Neuron (in vitro differentiated cells): Measurements from ENCODE around the gene NOBOX.
"Not testable (repeated sequence)": the region's sequence is repeated elsewhere in the genome, so short reads cannot be mapped to it uniquely, and the experiment has no call there.

Experiments
- H2AFZ ChIP-seq: one replicate; pipeline ENCODE4 v1.6.1; 2013; ENCODE audit warnings: low read depth, mild to moderate bottlenecking, inconsistent platforms, low read length, moderate library complexity
- H3K27me3 ChIP-seq: one replicate; pipeline ENCODE4 v1.6.1; 2013; ENCODE audit warnings: low read length; ENCODE audit not compliant: insufficient read depth
- H3K36me3 ChIP-seq: one replicate; pipeline ENCODE4 v1.6.1; 2013; ENCODE audit warnings: low read length; ENCODE audit not compliant: insufficient read depth
- H3K4me1 ChIP-seq: one replicate; pipeline ENCODE4 v1.6.1; 2013; ENCODE audit warnings: low read length; ENCODE audit not compliant: insufficient read depth
- H3K4me3 ChIP-seq: 2 replicates; pipeline ENCODE4 v1.5.1; 2013; ENCODE audit warnings: mild to moderate bottlenecking, low read length, moderate library complexity
- H3K9me3 ChIP-seq: one replicate; pipeline ENCODE4 v1.6.1; 2013; ENCODE audit warnings: low read length

The NOBOX gene

GRCh38 chr7:144384555-144385245, 18.8 kb downstream of the NOBOX start:
- no peaks in the 10 kb centered on the region for H3K9me3 ChIP-seq
- no peak overlapping the region for H3K4me3 ChIP-seq

GRCh38 chr7:144384071-144384470, 19.4 kb downstream of the NOBOX start:
- no peaks in the 10 kb centered on the region for H3K36me3 ChIP-seq
- H3K9me3 ChIP-seq, result no peaks in the 10 kb centered on the region
- H3K27me3 ChIP-seq, result no peaks in the 10 kb centered on the region
- no peak overlapping the region for H2AFZ ChIP-seq
- no peak overlapping the region for H3K4me3 ChIP-seq
- H3K4me1 ChIP-seq, result no peaks in the 10 kb centered on the region

More at GRCh38 chr7:144384555-144385245, 18.8 kb downstream of the NOBOX start:
- Histone ChIP-seq H3K27me3 (no peaks in the 10 kb centered on the region), H3K36me3 (no peaks in the 10 kb centered on the region), H3K4me1 (no peaks in the 10 kb centered on the region), H2AFZ (no peak overlapping the region)

- Histone ChIP-seq H3K4me1 (no peaks in the 10 kb centered on the region), H2AFZ (no peak overlapping the region), H3K9me3 (no peaks in the 10 kb centered on the region), H3K36me3 (no peaks in the 10 kb centered on the region), H3K4me3 (no peak overlapping the region), H3K27me3 (no peaks in the 10 kb centered on the region)
Observed at GRCh38 chr7:144379776-144380384, 23.6 kb downstream of the NOBOX start.

GRCh38 chr7:144378651-144379050, 24.8 kb downstream of the NOBOX start:
- no peak overlapping the region for H2AFZ ChIP-seq
- no peak overlapping the region for H3K4me3 ChIP-seq
- H3K9me3 ChIP-seq, result no peaks in the 10 kb centered on the region
- H3K36me3 ChIP-seq, result no peaks in the 10 kb centered on the region
- H3K4me1 ChIP-seq, result no peaks in the 10 kb centered on the region
- H3K27me3 ChIP-seq, result no peaks in the 10 kb centered on the region

GRCh38 chr7:144369221-144369620, 34.3 kb downstream of the NOBOX start:
- not testable (repeated sequence) for H3K4me3 ChIP-seq, H3K36me3 ChIP-seq

GRCh38 chr7:144367250-144367649, 36.2 kb downstream of the NOBOX start:
- not testable (repeated sequence) for H3K4me3 ChIP-seq, H3K9me3 ChIP-seq, H3K27me3 ChIP-seq, H3K36me3 ChIP-seq, H2AFZ ChIP-seq, H3K4me1 ChIP-seq

More at GRCh38 chr7:144369221-144369620, 34.3 kb downstream of the NOBOX start:
- H3K27me3 ChIP-seq, H3K9me3 ChIP-seq, H3K4me1 ChIP-seq, H2AFZ ChIP-seq: not testable (repeated sequence)

- not testable (repeated sequence) for H3K27me3 ChIP-seq, H2AFZ ChIP-seq, H3K4me3 ChIP-seq
Observed at GRCh38 chr7:144365523-144365922, 38.0 kb downstream of the NOBOX start.

GRCh38 chr7:144362061-144362460, 41.4 kb downstream of the NOBOX start:
- not testable (repeated sequence) for H2AFZ ChIP-seq, H3K9me3 ChIP-seq, H3K4me3 ChIP-seq, H3K27me3 ChIP-seq, H3K4me1 ChIP-seq, H3K36me3 ChIP-seq

More at GRCh38 chr7:144365523-144365922, 38.0 kb downstream of the NOBOX start:
- not testable (repeated sequence) for H3K9me3 ChIP-seq, H3K4me1 ChIP-seq, H3K36me3 ChIP-seq

GRCh38 chr7:144356860-144357259, 46.6 kb downstream of the NOBOX start:
- H3K27me3 ChIP-seq, H2AFZ ChIP-seq, H3K9me3 ChIP-seq, H3K4me3 ChIP-seq, H3K36me3 ChIP-seq, H3K4me1 ChIP-seq: not testable (repeated sequence)

- H3K4me1 ChIP-seq, H2AFZ ChIP-seq, H3K9me3 ChIP-seq, H3K36me3 ChIP-seq, H3K4me3 ChIP-seq, H3K27me3 ChIP-seq: not testable (repeated sequence)
Observed at GRCh38 chr7:144356185-144356584, 47.3 kb downstream of the NOBOX start.

GRCh38 chr7:144355176-144355822, 48.2 kb downstream of the NOBOX start, which contains the start of gene ARHGEF5:
Gene ARHGEF5, plus strand, starts transcription at chr7:144355402. Its CDS starts 7,268 bp downstream, at chr7:144362670.
- H3K9me3 ChIP-seq, H3K4me1 ChIP-seq, H3K36me3 ChIP-seq, H3K4me3 ChIP-seq, H3K27me3 ChIP-seq, H2AFZ ChIP-seq: not testable (repeated sequence)

- not testable (repeated sequence) for H3K27me3 ChIP-seq, H3K4me1 ChIP-seq, H3K4me3 ChIP-seq, H3K36me3 ChIP-seq, H2AFZ ChIP-seq, H3K9me3 ChIP-seq
Observed at GRCh38 chr7:144351667-144352066, 51.8 kb downstream of the NOBOX start.

GRCh38 chr7:144348625-144349024, 54.9 kb downstream of the NOBOX start:
- H3K9me3 ChIP-seq, H3K36me3 ChIP-seq, H3K4me3 ChIP-seq, H2AFZ ChIP-seq, H3K27me3 ChIP-seq, H3K4me1 ChIP-seq: not testable (repeated sequence)
